GM12878 (cell line): Measurements from ENCODE around the gene FABP1. TPM values are rescaled to one million over a fixed set of nuclear protein-coding genes. Genes with fewer than 3 reads are reported as not detected.

ENCODE experiments used
- ATAC-seq: fragments of 200-7000 bp; cut with Tn5 transposase; 3 replicates; pipeline ENCODE4 v1.9.1; 2020; ENCODE audit warnings: mild to moderate bottlenecking, moderate library complexity
- BruUV-seq: library from RNA; stranded (reverse); fragments of 400-500 nt; replicated peaks from 2 replicates; lab custom pipeline; 2021; lab: Mats Ljungman, UMichigan
- CTCF ChIA-PET: fragments of 300-600 bp; sonication (Branson Sonifier 250); formaldehyde crosslinking; extraction: SDS; loops from one replicate; lab custom pipeline; 2021; ENCODE audit warnings: inconsistent platforms; lab: Yijun Ruan, JAX
- POLR2A ChIA-PET: fragments of 350-600 bp; formaldehyde crosslinking; extraction: SDS; loops from one replicate; lab custom pipeline; 2021; ENCODE audit warnings: inconsistent platforms; lab: Charles Lee
- RAD21 ChIA-PET: fragments of 300-600 bp; sonication (Branson Sonifier 250); formaldehyde crosslinking; loops from one replicate; lab custom pipeline; 2023; ENCODE audit warnings: antibody characterized with exemption; ENCODE audit not compliant: unreplicated experiment; lab: Charles Lee
- SMC1A ChIA-PET: fragments of 300-600 bp; sonication (Branson Sonifier 250); formaldehyde crosslinking; loops from one replicate; lab custom pipeline; 2023; ENCODE audit not compliant: unreplicated experiment, uncharacterized antibody; lab: Charles Lee
- DNase-seq: peaks from one replicate; pipeline ENCODE4 v3.0.0-alpha.2; 2011; ENCODE audit warnings: low read depth, low spot score
- FAIRE-seq: peaks from 3 replicates; lab custom pipeline; 2011; peaks lifted over from hg19 to GRCh38; lab: Jason Lieb, UNC
- H2AFZ ChIP-seq: 2 replicates; pipeline ENCODE4 v1.6.0; 2011; ENCODE audit warnings: low read depth, low read length, control low read depth; ENCODE audit not compliant: control insufficient read depth
- H3K27ac ChIP-seq: 2 replicates; pipeline ENCODE4 v1.5.1; 2011; ENCODE audit warnings: control low read depth; ENCODE audit not compliant: control insufficient read depth, insufficient read depth
- H3K27me3 ChIP-seq, 2 experiments: replicated peaks in 1 of 2; 2 replicates each; pipeline versions ENCODE4 v1.6.0 to v1.6.1; 2011; ENCODE audit warnings: low read length in 1 of 2; ENCODE audit not compliant: control insufficient read depth in 2 of 2, insufficient read depth in 2 of 2
- H3K36me3 ChIP-seq, 2 experiments: 2 replicates each; pipeline ENCODE4 v1.5.1; 2011; ENCODE audit warnings: low read length in 1 of 2; ENCODE audit not compliant: control insufficient read depth in 2 of 2, insufficient read depth in 2 of 2
- H3K4me1 ChIP-seq: 2 replicates; pipeline ENCODE4 v1.6.1; 2011; ENCODE audit warnings: mild to moderate bottlenecking, low read length, moderate library complexity, mixed read lengths; ENCODE audit not compliant: control insufficient read depth, insufficient read depth
- H3K4me2 ChIP-seq: 2 replicates; pipeline ENCODE4 v1.6.0; 2011; ENCODE audit warnings: control low read depth; ENCODE audit not compliant: control insufficient read depth, insufficient read depth
- H3K4me3 ChIP-seq: fragments of 200-600 bp; sonication (generic); 2 replicates; pipeline ENCODE4 v1.5.1; 2016
- H3K79me2 ChIP-seq: 2 replicates; pipeline ENCODE4 v1.6.0; 2011; ENCODE audit warnings: low read length; ENCODE audit not compliant: control insufficient read depth, insufficient read depth
- H3K9ac ChIP-seq: 2 replicates; pipeline ENCODE4 v1.8.0; 2011; ENCODE audit warnings: low read length, control low read depth, mixed read lengths; ENCODE audit not compliant: control insufficient read depth, insufficient read depth
- H3K9me3 ChIP-seq: replicated peaks from 3 replicates; pipeline ENCODE4 v1.5.1; 2011; ENCODE audit warnings: mild to moderate bottlenecking, low read length; ENCODE audit not compliant: control insufficient read depth, insufficient read depth
- H4K20me1 ChIP-seq: 2 replicates; pipeline ENCODE4 v1.6.0; 2011; ENCODE audit not compliant: control insufficient read depth, insufficient read depth
- ETV6 ChIP-seq, 2 experiments: fragments of 450-650 bp in 1 of 2; IDR thresholded peaks in 1 of 2; conservative IDR thresholded peaks in 1 of 2; 2 replicates each; pipeline ENCODE4 v1.6.1; 2014; ENCODE audit warnings: antibody characterized with exemption in 1 of 2, borderline replicate concordance in 1 of 2, low read depth in 1 of 2, mild to moderate bottlenecking in 1 of 2, moderate library complexity in 1 of 2
- HDGF ChIP-seq: fragments of 450-650 bp; IDR thresholded peaks from 2 replicates; pipeline ENCODE4 v1.6.1; 2016; ENCODE audit warnings: antibody characterized with exemption
- JUND ChIP-seq: IDR thresholded peaks from 2 replicates; pipeline ENCODE4 v1.6.1; 2012; ENCODE audit warnings: low read depth, mild to moderate bottlenecking, low read length, improper control_type of control experiment, moderate library complexity
- MTA3 ChIP-seq: IDR thresholded peaks from 2 replicates; pipeline ENCODE4 v1.6.1; 2012; ENCODE audit warnings: low read length, inconsistent platforms, borderline replicate concordance
- RFX5 ChIP-seq: IDR thresholded peaks from 2 replicates; pipeline ENCODE4 v1.6.1; 2011; ENCODE audit warnings: low read depth, low read length, improper control_type of control experiment
- SIN3A ChIP-seq: IDR thresholded peaks from 2 replicates; pipeline ENCODE4 v1.6.1; 2012; ENCODE audit warnings: low read depth, low read length, improper control_type of control experiment
- SREBF2 ChIP-seq: IDR thresholded peaks from 2 replicates; pipeline ENCODE4 v1.6.1; 2012; ENCODE audit warnings: mild to moderate bottlenecking, low read length
- WRNIP1 ChIP-seq: IDR thresholded peaks from 2 replicates; pipeline ENCODE4 v1.6.1; 2011; ENCODE audit warnings: low read depth, low read length, improper control_type of control experiment, borderline replicate concordance
- ZBED1 ChIP-seq: IDR thresholded peaks from 2 replicates; pipeline ENCODE4 v1.6.1; 2016; ENCODE audit warnings: borderline replicate concordance
- in situ Hi-C: fragments of 300-500 bp; cut with MboI; formaldehyde crosslinking; loops from 9 replicates; pipeline ENCODE4 v1.14.3; 2018; ENCODE audit warnings: mixed read lengths
- intact Hi-C: fragments of 100-400 bp; cut with micrococcal nuclease; formaldehyde crosslinking; loops from one replicate; pipeline ENCODE4 v1.14.2; 2022; ENCODE audit not compliant: unreplicated experiment
- polyA plus RNA-seq, 11 experiments: library from polyadenylated mRNA; depleted of rRNA in 4 of 11; unstranded in 6 of 11; stranded (reverse) in 5 of 11; fragments of >200 nt; fragmentation: Nextera tagmentation in 4 of 11; fragmentation: Illumina TruSeq in 1 of 11; extraction: Ambion mirVana in 4 of 11; extraction: Trizol in 1 of 11; gene quantifications; 1 replicate in 1 of 11; 2 replicates in 10 of 11; pipeline versions ENCODE4 v1.2.1 to v1.2.3, GENCODE V29; 2011 to 2016; ENCODE audit warnings: inconsistent platforms in 2 of 11, missing spikeins in 2 of 11, low read depth in 1 of 11
- total RNA-seq, 4 experiments: library from RNA; depleted of rRNA in 3 of 4; stranded (reverse); fragments of >200 nt in 3 of 4; fragmentation: Illumina TruSeq in 1 of 4; extraction: Trizol in 1 of 4; gene quantifications; 2 replicates each; pipeline versions ENCODE4 v1.2.1 to v1.2.3, GENCODE V29; 2013 to 2021

FABP1 gene
- total and polyA plus RNA-seq, 10 of the 15 experiments (the other 5 are each of a cell fraction or from before 2014, with no cell fraction given) = not detected

DNA sequence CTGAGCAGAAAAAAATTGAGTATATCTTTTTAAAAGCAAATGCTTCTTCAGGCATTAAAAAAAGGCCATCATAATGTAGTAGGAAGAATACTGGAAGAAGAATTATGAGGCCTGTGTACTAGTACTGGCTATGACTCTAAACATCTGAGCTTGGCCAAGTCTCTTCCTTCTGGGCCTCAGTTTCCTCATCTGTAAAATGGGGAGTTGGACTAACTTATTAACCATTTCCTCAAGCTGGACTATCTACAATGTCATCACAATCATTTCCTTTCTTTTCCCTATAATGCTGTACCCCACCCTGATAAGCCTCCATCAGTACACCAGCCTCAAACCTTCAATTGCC lies 29.3 kb downstream of the FABP1 start:
- no peaks in the 10 kb centered on the region for H4K20me1 ChIP-seq
- TF ChIP-seq SREBF2 = no peak
- TF ChIP-seq SIN3A = no peak
- TF ChIP-seq WRNIP1 = no peak
- TF ChIP-seq ETV6 (conservative IDR thresholded peaks at IDR 0.05 in 1 of 2, IDR thresholded peaks at IDR 0.05 in 1 of 2; ENCODE audit: borderline replicate concordance in 1 of 2, low read depth in 1 of 2) = no peak
- TF ChIP-seq JUND = no peak
- TF ChIP-seq ZBED1 = no peak
- TF ChIP-seq MTA3 = no peak
- no peak for TF ChIP-seq HDGF
- TF ChIP-seq RFX5 = no peak
- TF ChIP-seq, all 136 proteins: peak for 0
- ChIA-PET CTCF (no interaction called here), SMC1A (no interaction called here), POLR2A (no interaction called here), RAD21 (no interaction called here)
- intact Hi-C loops (loop anchor here (10.0 kb wide), 1 partner anchor 64 kb away; no protein-coding TSS in a partner anchor), in situ Hi-C loops (no loop called here)
- Histone ChIP-seq H2AFZ (no peak overlapping the region), H3K27me3 (peaks cover 2 to 3% of the 10 kb centered on the region in 2 experiments; a peak in 2 of 4 replicates), H3K4me1 (no peaks in the 10 kb centered on the region), H3K36me3 (no peaks in the 10 kb centered on the region), H3K79me2 (no peaks in the 10 kb centered on the region), H3K27ac (no peak overlapping the region), H3K4me2 (no peak overlapping the region), H3K9ac (no peak overlapping the region), H3K9me3 (no peaks in the 10 kb centered on the region), H3K4me3 (no peak overlapping the region)
- ATAC-seq (no peak), FAIRE-seq (peak; percentile 13), DNase-seq (no peak)
- BruUV-seq = no TSS peak
